NCI-H226 (cell line): ENCODE results near the gene RCL1.

Experiments used
- DNase-seq: peaks from one replicate; pipeline ENCODE4 v3.0.0-alpha.2; 2015

RCL1 gene

GRCh38 chr9:4814913-4815312, 22.2 kb downstream of the RCL1 start:
- peak; percentile 28 for DNase-seq

GRCh38 chr9:4815381-4815956, 22.7 kb downstream of the RCL1 start:
- no peak for DNase-seq

DNA sequence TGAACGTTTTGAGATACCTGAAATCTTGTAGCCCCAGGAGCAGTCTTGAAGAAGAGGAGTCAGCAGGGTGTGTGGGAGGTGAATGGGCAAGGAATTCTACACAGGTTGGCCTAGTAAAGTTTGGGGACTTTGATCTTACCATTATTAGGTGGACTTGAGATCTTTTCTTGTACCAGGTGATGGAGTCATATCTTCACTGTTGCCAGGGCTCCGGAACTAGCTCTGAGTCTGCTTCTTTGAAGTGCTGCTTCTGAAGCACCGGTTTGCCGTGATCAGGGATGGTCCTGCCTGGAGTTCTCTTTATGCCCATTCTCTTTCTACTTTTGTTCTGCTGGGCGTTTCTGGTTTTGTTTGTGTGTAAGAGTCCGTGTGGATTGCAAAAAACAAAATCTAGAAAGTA, 27.4 kb downstream of the RCL1 start:
- no peak for DNase-seq

- no peak for DNase-seq
Measured at GRCh38 chr9:4821133-4821532, 28.4 kb downstream of the RCL1 start.

DNA sequence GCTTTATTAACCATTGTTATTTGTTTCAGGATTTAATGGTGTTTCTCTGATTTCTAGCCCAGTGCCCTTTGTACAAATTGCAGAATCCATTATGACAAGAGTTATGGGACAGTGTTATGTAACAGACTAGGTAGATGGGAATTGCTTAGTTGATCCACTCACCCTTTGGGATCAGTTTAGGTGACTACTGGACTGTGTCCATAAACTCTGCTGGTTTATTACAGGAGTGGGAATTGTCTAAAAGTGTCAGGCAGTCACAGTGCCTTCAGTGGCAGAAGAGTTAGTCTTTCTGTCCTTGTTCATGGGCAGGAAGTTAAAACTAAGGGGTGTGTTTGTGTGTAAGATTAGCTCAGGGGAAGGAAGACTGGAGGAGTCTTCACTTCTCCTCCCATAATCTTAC, 29.3 kb downstream of the RCL1 start:
- DNase-seq: no peak

DNA sequence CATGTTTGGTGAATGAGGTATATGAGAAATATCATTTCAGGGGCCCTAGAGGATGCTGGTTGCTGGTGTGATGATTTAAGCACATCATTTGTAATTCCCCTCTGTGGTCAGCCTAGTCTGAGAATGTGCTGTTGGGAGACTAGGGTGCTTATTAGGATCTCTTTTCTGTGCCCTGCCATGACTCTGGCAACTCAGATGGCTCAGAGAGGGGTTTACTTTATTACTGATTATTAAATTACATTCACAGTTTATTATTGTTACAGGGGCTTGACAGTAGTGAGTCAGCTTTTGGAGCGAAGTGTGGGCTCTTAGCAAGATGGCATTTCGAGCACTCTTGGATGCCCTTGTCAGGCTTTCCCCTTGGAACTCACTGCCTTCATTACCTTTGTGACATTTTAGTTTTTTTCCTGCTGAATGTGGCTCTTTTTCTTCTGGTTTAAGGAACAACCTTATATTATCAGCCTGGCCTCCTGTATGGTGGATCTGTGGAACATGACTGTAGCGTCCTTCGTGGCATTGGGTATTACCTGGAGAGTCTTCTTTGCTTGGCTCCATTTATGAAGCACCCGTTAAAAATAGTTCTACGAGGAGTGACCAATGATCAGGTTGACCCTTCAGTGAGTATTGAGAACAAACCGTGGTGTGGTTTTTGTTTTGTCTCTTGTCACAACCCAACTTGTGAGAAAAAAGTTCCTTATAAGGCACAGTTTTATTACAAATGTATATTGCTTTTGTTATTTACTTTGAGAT, 33.8 kb downstream of the RCL1 start:
- DNase-seq: no peak

DNA sequence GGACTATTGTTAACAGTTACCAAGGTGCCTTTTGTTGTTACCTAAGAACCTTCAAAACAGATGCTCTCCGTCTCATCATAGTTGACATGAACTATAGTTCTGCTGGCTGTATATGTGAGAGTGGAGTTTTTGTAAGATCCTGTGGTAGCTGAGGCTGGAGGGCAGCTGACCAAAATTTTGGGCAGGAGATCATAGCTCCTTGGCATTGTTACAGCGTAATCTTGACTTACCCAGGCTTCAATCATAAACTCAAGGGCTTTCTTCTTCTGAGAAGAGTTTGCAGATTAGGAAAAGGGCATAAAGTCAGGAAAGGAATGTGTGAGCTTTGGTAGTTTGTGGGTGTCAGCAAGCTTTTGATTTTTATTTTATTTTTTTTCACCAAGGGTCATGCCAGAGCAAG, 34.5 kb downstream of the RCL1 start:
- no peak for DNase-seq

DNA sequence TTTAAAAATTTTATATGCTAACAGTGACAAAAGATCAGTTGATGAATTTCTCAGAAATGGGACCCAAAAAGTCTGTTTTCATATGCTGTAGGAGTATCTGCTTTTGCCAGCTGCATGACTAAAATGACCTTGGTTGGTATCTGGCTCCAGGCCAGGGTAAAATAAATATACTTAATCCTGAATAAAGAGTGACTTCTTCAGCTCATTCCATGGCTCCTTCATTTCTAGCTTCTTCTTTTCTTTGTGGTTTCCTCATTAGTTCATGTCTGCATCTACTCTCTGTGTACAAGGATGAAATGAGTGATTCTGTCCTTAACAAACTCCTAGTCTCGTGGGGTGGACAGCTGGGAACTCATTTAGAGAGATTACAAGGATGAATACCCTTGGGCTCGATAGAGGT, 36.0 kb downstream of the RCL1 start:
- no peak for DNase-seq

DNA sequence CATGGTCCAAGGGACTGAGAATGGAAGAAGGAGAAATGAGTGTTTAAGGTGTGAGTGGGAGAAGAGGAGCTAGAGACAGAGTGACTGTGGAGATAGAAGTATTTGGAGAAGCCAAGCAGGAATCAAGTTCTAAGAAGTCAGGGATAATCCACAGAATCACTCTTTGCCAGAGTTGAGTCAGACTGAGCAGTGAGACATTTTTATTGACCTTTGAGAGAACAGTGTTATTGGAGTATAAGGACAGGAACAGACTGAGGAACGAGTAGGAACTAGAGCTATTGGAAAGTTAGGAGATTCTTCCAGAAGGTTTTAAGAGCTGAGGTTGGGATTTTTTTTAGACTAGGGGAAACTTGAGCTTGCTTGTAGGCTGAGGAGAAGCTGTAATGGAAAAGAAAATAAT, 37.2 kb downstream of the RCL1 start:
- DNase-seq: no peak

DNA sequence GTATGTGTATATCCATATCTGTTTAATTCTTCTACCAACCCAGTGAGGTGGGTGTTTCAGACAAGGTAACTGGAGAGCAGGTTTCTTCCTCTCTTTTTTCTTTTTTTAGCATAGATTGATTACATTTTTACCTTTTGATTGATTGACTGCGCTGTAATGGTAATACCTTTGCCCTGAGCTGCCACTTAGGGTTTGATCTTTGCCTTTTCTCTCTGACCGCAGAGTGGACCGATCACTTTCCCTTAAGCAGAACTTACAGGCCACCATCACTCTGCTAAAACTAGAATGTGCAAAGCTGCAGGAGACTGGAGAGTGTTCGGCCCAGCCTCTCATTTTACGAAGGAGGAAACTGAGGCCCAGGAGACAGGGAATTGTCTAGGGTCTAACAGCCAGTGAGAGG, 38.0 kb downstream of the RCL1 start:
- no peak for DNase-seq

GRCh38 chr9:4831119-4831518, 38.4 kb downstream of the RCL1 start:
- no peak for DNase-seq

DNA sequence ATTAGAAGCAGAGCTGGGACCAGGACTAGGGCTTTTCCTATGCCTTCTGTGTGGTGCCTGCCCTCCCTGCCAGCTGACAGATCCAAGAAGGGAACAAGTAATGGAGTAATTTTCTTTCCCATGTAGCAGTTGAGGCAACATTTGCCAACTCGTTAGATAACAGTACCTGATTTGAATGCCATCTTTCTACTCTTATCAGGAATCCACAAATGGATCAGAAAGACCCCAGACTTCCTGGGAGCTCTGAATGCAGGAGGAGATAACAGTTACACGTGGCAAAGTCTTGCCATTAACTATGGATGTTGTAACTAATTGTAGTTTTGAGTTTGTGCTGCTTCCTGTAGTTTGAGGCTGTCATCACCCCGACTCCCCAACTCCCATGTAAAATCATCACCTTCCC, 39.2 kb downstream of the RCL1 start:
- no peak for DNase-seq

DNA sequence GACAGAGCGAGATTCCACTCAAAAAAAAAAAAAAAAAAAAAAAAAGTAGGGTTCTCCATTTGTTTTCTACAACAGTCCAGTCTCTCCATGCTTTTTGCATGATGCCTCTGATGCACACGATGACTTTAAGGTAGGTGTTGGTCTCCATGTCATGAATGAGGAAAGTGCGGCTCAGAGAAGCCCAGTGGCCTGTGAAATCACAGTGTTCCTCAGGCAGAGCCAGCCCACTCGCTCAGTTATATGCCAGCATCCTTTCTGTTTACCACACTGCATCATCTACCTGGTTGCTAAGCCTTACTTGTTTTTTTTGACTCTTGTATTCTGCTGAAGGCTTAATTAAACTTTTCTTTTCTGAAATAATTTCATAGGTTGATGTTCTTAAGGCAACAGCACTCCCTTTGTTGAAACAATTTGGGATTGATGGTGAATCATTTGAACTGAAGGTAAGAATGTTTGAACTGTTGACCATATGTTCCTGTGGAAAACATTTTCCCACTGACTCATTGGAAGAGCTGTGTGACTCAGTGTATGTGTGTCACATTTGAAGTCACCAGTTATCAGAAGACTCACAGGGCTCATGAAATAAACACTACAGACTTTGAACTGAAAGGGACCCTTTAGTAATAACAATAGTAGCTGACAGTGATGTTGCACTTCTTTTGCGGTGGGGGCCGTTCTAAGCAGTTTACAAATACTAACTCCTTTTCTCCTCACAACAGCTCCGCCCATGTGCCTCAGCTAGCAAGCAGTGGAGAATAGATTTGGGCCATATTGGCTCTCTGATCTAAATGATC, 40.2 kb downstream of the RCL1 start:
- DNase-seq: peak; percentile 82

- peak; percentile 60 for DNase-seq
Measured at GRCh38 chr9:4833781-4834560, 41.2 kb downstream of the RCL1 start.

DNA sequence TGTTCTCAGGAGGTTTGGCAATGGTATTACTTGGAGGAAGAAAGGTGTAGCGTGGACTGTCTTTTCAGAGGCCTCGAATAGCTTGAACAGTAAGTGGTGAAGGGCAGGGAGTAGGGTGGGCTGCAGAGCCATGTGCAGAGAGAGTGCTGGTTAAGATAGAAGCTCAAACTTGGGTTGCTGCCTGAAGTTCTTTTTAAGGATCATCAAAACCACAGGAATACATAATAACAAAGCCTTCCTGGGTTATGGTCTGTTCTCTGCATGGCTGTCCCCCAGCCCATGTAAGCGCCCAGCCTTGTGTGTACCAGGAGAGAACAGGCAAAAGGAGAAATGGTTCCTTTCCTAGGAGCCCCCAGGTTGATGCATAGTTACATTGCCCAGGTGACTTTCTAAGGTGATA, 43.9 kb downstream of the RCL1 start:
- DNase-seq: no peak

- peak; percentile 19 for DNase-seq
Measured at GRCh38 chr9:4837261-4838188, 44.8 kb downstream of the RCL1 start.

DNA sequence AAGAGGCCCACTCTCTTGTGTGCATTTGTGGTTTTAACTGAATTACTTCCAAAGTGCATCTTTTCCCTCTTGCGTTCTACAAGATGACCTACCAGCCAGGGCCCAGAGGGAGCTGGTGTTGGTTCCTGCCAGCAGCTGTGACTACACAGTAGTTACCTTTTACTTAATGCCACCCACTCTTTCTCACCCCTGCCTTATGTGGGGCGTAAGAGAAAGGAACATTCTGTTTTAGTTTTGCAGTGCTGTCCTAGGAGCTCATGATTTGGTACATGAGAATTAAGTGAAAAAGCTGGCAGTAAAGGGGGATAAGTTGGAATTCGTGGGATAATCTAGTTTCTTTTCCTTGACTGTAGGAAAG, 45.4 kb downstream of the RCL1 start:
- DNase-seq: no peak

- no peak for DNase-seq
Measured at GRCh38 chr9:4839470-4839912, 46.7 kb downstream of the RCL1 start.

DNA sequence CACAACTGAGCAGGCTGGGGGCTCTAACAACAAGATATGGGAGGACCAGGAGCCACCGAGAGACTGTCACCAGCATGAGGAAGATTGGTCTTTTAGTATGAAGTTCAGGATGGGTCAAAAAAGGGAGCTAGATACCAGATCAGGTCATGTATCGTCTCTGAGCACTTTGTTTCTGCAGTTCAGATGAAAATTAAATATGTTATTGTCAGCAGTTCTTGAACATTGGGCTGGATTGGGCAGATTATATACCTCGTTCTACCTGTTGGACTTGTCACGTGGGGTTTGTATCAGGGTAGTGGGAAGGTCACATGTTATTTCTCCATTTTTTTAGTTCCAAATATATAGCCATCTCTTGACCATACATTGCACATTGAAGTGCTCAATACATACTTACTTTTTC, 47.3 kb downstream of the RCL1 start:
- no peak for DNase-seq

- no peak for DNase-seq
Measured at GRCh38 chr9:4842213-4842612, 49.5 kb downstream of the RCL1 start.

GRCh38 chr9:4842734-4843133, 50.0 kb downstream of the RCL1 start:
- DNase-seq: no peak
